Measurements from ENCODE around the gene NMNAT2.

The NMNAT2 gene

DNA sequence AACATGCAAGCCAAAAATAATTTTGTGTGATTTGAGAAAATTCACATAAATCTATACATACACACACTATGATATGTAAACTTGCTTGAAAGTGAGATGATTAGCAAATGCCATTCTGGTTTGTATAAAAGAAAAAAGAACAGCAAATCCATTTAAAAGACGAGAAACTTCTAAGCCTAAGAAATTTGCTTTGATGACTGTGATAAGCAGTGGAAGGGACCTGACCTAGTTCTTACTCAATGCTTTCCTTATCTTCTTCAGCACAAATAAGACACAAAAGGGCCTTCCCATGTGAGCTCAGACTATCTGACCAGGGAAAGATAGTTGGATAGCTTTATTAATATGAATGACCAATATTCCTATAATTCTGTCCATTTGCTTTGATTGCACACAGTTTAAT lies 25.3 kb upstream of the NMNAT2 start:
- no peaks in the 10 kb centered on the region for H3F3A ChIP-seq (ENCODE audit: insufficient read depth, low read length)
- H3K9me3 ChIP-seq (ENCODE audit: low read length), result no peaks in the 10 kb centered on the region
- no peaks in the 10 kb centered on the region for H3K4me1 ChIP-seq (ENCODE audit: insufficient read depth, low read length, severe bottlenecking)
- no peaks in the 10 kb centered on the region for H3K79me2 ChIP-seq (ENCODE audit: insufficient read depth, low read length)
- TF ChIP-seq EZH2 (IDR thresholded peaks at IDR 0.05; ENCODE audit: borderline replicate concordance, low read length), result no peak
- TF ChIP-seq, protein P1, sequence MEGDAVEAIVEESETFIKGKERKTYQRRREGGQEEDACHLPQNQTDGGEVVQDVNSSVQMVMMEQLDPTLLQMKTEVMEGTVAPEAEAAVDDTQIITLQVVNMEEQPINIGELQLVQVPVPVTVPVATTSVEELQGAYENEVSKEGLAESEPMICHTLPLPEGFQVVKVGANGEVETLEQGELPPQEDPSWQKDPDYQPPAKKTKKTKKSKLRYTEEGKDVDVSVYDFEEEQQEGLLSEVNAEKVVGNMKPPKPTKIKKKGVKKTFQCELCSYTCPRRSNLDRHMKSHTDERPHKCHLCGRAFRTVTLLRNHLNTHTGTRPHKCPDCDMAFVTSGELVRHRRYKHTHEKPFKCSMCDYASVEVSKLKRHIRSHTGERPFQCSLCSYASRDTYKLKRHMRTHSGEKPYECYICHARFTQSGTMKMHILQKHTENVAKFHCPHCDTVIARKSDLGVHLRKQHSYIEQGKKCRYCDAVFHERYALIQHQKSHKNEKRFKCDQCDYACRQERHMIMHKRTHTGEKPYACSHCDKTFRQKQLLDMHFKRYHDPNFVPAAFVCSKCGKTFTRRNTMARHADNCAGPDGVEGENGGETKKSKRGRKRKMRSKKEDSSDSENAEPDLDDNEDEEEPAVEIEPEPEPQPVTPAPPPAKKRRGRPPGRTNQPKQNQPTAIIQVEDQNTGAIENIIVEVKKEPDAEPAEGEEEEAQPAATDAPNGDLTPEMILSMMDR (IDR thresholded peaks at IDR 0.05; ENCODE audit: low read length), result no peak
- no peaks in the 10 kb centered on the region; the same call in 1 of the 2 replicates for H3K27me3 ChIP-seq (ENCODE audit: insufficient read depth, low read length)
- H3K27ac ChIP-seq (ENCODE audit: low read depth, low read length, poor library complexity, severe bottlenecking), result no peak overlapping the region
- H3K9ac ChIP-seq (ENCODE audit: low read length), result no peak overlapping the region
- no peak overlapping the region for H2AFZ ChIP-seq (ENCODE audit: low read length)
- no peak overlapping the region for H3K4me3 ChIP-seq (ENCODE audit: low read depth, low read length, poor library complexity, severe bottlenecking)
- H3K36me3 ChIP-seq (ENCODE audit: insufficient read depth, low read length), result no peaks in the 10 kb centered on the region
- H3K9me2 ChIP-seq (ENCODE audit: low read depth, low read length), result no peaks in the 10 kb centered on the region
- H4K20me1 ChIP-seq (ENCODE audit: insufficient read depth, low read length), result no peaks in the 10 kb centered on the region
- no peak overlapping the region for H3K4me2 ChIP-seq (ENCODE audit: low read length)

DNA sequence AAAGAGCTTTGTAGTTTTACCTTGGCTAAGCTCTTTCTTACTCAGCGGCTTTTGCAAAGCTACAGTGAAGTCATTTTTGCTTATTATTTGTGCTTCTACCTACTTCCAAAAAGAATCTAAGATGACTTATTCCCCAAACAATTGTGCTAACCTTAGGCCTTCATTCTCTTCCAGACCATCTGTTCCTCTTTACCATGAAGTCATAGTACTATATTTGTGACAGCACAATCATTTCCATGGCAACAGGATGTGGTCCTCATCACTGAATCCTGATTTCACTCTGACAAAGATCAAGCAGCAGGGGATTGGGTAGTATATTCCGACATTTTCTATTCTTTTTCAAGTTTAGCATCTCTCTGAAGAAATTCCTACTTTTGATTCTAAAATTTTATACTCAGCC lies 24.8 kb upstream of the NMNAT2 start:
- Histone ChIP-seq H3K36me3 (ENCODE audit: insufficient read depth, low read length) (no peaks in the 10 kb centered on the region), H3K79me2 (ENCODE audit: insufficient read depth, low read length) (no peaks in the 10 kb centered on the region), H3F3A (ENCODE audit: insufficient read depth, low read length) (no peaks in the 10 kb centered on the region), H3K27me3 (ENCODE audit: insufficient read depth, low read length) (no peaks in the 10 kb centered on the region; the same call in 1 of the 2 replicates), H3K4me2 (ENCODE audit: low read length) (no peak overlapping the region), H3K27ac (ENCODE audit: low read depth, low read length, poor library complexity, severe bottlenecking) (no peak overlapping the region), H3K9me2 (ENCODE audit: low read depth, low read length) (no peaks in the 10 kb centered on the region), H3K9ac (ENCODE audit: low read length) (no peak overlapping the region), H4K20me1 (ENCODE audit: insufficient read depth, low read length) (no peaks in the 10 kb centered on the region), H3K9me3 (ENCODE audit: low read length) (no peaks in the 10 kb centered on the region), H2AFZ (ENCODE audit: low read length) (no peak overlapping the region), H3K4me3 (ENCODE audit: low read depth, low read length, poor library complexity, severe bottlenecking) (no peak overlapping the region), H3K4me1 (ENCODE audit: insufficient read depth, low read length, severe bottlenecking) (no peaks in the 10 kb centered on the region)
- TF ChIP-seq, protein P1 (IDR thresholded peaks at IDR 0.05; ENCODE audit: low read length), result no peak
- TF ChIP-seq EZH2 (IDR thresholded peaks at IDR 0.05; ENCODE audit: borderline replicate concordance, low read length), result no peak

DNA sequence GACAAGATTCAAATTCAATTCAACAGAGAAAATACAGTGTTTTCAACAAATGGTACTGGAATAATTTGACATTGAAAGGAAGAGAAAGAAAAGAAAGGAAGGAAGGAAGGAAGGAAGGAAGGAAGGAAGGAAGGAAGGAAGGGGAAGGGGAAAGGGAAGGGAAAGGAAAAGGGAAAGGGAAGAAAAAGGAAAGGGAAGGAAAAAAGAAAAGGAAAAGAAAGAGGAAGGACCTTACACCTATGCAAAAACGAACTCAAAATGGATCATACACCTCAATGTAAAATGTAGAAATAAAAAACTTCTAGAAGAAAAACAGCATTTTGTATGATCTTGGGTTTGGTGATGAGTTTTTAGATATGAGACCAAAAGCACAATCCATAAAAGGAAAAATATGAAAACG lies 19.9 kb upstream of the NMNAT2 start:
- H3K4me2 ChIP-seq (ENCODE audit: low read length), result no peak overlapping the region
- H3K9me2 ChIP-seq (ENCODE audit: low read depth, low read length), result no peaks in the 10 kb centered on the region
- H2AFZ ChIP-seq (ENCODE audit: low read length), result no peak overlapping the region
- no peak overlapping the region for H3K9ac ChIP-seq (ENCODE audit: low read length)
- H3K27ac ChIP-seq (ENCODE audit: low read depth, low read length, poor library complexity, severe bottlenecking), result no peak overlapping the region
- H3K9me3 ChIP-seq (ENCODE audit: low read length), result no peaks in the 10 kb centered on the region
- H4K20me1 ChIP-seq (ENCODE audit: insufficient read depth, low read length), result no peaks in the 10 kb centered on the region
- H3K36me3 ChIP-seq (ENCODE audit: insufficient read depth, low read length), result no peaks in the 10 kb centered on the region
- H3K27me3 ChIP-seq (ENCODE audit: insufficient read depth, low read length), result no peaks in the 10 kb centered on the region; the same call in 1 of the 2 replicates
- H3F3A ChIP-seq (ENCODE audit: insufficient read depth, low read length), result no peaks in the 10 kb centered on the region
- TF ChIP-seq EZH2 (IDR thresholded peaks at IDR 0.05; ENCODE audit: borderline replicate concordance, low read length), result no peak
- TF ChIP-seq, protein P1 (IDR thresholded peaks at IDR 0.05; ENCODE audit: low read length), result no peak
- H3K79me2 ChIP-seq (ENCODE audit: insufficient read depth, low read length), result no peaks in the 10 kb centered on the region
- no peaks in the 10 kb centered on the region for H3K4me1 ChIP-seq (ENCODE audit: insufficient read depth, low read length, severe bottlenecking)
- no peak overlapping the region for H3K4me3 ChIP-seq (ENCODE audit: low read depth, low read length, poor library complexity, severe bottlenecking)

All from OCI-LY1 (cell line).